ENCODE results near the gene ATP5ME.

DNA sequence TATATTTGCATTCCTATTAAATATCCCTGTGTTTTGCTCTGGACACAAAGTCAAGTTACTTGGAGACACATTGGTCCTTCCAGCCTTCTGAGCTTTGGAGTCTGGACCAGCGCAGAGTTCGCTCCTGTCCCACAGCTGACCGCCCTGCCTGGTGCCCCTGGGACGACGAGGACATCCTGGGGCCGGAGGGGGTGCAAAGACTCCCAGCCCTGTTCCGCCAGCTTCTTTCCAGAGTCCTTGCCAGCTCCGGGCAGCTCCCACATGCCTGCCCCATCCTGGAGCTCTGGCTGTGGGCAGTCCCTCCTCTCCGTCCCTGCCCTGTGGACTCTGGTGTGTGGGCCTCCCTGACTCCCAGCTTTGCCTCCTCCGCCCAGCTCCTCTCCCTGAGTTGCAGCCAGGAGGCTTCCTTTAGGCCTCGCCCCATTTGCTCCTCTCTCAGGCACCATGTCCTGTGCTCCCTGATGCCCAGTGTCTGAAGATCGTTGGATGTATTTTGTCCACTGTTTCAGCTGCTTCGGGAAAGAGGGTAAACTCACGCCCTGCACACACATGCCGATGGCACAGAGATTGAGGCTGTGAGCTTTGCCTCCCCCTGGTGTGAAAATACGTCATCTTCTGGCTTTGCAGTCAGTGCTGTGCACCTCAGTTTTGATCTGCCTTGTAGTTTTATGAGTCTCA, 26.6 kb upstream of the ATP5ME start:
- TF ChIP-seq, protein P1, sequence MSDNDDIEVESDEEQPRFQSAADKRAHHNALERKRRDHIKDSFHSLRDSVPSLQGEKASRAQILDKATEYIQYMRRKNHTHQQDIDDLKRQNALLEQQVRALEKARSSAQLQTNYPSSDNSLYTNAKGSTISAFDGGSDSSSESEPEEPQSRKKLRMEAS (IDR thresholded peaks at IDR 0.05): no peak
- TF ChIP-seq CTCF (IDR thresholded peaks at IDR 0.05; ENCODE audit: low read depth, low read length, missing input control): no peak
- no peak for TF ChIP-seq NR2F2 (IDR thresholded peaks at IDR 0.05)
- TF ChIP-seq EGR1 (IDR thresholded peaks at IDR 0.05; ENCODE audit: low read depth in 2 of 2): no peak

Measured in liver (tissue), 3 donors.